ENCODE results near the gene CDCA4.
A peak's percentile ranks its signal among the peaks of the same experiment; 100 is the strongest.
"Not testable (repeated sequence)": the region's sequence is repeated elsewhere in the genome, so short reads cannot be mapped to it uniquely, and the experiment has no call there.

Gene CDCA4

DNA sequence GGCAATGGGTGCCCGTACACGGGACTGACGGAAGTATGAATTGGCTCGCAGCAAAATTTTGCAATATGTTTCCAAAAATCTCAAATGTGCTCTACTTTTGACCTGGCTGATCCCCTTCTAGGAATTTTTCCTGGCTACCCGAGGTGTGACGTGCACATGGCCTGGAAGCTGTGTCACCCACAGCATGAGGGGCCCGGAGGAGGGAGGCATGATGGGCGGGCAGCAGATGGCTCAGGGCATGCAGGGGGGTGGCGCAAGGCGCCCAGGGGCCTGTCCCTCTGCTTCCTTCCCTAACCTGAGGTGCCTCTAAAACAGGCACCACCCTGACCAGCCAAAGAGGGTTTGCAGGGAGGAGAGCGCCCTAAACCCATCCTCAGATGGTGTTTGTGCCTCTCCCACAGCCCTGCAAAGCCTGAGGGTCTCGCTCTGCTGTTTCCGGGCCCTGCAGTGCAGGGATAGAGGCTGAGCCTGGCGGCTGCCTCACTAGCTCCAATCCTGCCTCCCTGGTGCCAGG lies 37.7 kb upstream of the CDCA4 start:
- no peak for DNase-seq (ENCODE audit: low spot score)

DNA sequence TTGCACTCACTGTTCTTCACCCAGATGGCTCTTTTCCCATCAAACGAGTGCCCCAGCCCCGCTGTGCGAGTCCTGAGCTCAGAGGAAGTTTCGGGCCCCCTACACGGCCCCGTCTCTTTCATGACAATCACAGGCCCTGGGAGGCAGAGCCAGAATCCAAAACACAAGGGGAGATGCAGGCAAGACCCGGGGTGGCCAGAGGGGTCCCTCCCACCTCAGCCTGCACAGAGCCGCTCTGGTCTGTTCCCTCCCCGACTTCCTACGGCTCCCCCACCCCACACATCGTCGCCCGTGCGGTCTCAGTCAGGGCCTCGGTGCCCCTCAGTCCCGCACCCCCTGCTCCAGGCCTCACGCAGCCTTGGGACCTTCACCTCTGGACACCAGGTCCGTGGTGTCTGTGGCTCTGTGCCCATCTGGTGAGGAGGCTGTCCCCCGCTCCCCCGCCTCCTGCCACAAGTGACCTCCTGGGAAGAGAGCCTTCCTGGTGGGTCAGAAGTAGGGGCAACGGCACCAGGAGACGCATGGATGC lies 35.5 kb upstream of the CDCA4 start:
- DNase-seq (ENCODE audit: low spot score): no peak

DNA sequence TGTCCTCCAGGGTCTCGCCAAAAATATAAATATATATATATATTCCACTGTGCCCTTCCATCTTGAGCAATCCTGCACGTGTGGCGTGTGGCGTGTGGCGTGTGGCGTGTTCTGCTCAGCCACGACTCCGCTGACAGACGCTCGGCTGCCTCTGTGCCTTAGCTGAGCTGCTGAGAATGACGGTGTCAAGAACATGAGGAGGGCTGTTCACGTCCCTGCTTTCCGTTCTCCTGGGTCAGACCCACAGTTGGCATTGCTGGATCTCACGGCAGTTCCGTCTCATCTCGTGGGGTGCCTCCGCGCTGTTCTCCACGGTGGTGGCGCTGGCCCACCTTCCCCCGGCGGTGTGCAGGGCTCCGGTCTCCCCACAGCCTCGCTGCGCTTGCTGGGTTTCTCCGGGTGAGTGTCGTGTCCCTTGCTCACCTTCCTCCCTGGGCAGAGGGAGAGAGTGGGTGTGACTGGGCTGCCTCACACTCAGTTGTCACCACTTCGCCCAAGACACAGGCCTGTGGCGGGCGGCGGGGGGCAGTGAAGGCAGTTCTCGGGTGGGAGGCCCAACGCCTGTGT lies 34.9 kb upstream of the CDCA4 start:
- no peak for DNase-seq (ENCODE audit: low spot score)

DNA sequence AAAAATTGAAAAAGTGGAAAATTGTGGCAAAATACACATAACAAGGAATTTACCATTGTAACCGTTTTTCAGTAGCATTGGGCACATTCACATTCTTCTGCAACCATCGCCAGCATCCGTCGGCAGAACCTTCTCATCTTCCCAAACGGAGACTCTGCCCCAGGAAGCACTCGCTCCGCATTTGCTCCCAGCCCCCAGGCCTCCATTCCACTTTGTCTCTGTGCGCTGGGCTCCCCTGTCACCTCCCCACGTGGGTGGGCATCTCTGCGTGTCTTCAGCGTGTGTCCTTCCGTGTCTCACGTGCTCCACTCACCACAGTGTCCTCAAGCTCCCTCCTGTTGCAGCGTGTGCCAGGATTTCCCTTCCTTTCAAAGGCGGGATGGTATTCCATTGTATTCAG lies 34.5 kb upstream of the CDCA4 start:
- DNase-seq (ENCODE audit: low spot score): no peak

DNA sequence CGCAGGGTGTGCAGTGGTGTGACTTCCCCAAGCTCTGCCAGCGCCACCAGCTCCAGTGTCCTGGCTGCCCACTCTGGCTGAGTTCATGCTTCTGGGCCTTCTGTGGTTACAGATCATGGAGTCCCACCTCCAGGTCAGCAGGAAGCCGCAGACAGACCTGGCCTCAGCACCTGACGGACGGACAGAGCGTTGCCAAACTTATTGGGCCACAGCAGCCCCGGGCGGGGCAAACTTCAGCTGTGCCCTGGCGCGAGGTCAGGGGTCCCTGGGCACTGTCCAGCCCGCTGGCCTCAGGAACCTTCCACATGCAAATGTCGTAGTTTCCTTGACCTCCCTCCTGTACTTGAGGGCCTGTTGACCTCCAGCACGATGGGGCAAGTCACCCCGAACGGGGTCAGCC lies 33.1 kb upstream of the CDCA4 start:
- no peak for DNase-seq (ENCODE audit: low spot score)

DNA sequence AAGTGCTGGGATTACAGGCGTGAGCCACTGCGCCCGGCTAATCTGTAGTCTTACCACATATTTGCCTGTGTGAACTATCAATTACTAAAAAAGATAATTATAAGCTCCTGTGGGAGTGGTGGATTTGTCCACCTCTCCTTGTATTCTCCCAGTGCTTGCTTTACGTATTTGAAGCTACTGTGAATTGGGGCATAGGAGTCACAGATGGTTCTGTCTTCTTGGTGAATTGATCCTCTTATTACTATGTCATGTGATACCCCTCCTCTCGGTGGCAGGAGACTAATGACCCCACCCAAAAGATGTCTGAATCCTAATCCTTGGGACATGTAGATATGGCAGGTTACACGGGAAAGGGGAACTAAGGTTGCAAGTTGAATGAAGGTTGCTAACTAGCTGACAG lies 32.5 kb upstream of the CDCA4 start:
- DNase-seq (ENCODE audit: low spot score): no peak

DNA sequence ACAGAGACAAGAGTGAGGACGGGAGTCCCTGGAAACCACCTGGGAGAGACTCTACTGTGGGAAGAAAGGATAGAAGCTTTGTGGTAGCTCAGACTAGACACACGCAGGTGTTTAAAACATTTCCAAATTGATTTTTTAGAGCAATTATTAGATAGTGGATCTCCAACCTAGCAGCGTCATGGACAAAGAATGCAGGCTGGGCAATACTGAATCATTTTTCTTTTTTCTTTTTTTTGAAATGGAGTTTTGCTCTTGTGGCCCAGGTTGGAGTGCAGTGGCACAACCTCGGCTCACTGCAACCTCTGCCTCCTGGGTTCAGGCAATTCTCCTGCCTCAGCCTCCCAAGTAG lies 31.2 kb upstream of the CDCA4 start:
- DNase-seq (ENCODE audit: low spot score): no peak

DNA sequence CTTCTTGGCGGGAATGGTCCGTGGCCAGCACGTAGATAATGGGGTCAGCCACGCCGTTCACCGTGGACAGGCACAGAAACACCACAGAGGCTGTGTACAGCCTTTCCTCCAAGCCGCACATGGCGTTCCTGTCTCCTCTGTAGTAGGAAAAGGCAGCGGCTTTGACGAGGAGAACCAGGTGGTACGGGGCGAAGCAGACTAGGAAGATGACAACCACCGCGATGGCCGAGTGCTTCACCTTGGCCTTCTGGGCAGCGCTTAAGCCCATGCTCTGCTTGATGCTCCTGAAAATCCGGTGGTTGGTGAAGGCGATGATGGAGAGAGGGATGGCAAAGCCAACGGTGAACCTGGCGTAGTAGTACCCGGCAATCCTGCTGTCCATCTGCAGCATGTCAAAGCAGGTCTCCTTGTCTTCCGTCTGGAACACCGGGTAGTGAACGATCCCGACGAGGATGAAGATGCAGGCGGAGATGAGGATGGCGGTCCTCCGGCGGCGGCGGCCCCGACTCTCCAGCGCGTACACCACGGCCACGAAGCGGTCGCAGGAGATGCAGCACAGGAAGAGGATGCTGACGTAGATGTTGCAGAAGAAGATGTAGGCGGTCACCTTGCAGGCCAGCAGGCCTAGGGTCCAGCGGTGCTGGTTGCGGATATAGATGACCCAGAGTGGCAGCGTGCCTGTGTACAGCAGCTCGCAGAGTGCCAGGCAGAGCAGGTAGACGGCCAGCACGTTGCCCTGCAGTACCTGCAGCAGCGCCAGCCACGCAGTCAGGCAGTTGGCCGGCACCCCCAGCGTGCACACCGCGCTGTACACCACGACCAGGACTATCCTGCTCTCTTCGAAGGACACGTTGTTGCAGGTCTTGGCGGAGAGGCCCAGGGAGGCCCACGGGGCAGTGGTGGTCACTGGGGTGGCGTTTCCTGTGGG lies 30.6 kb upstream of the CDCA4 start:
- DNase-seq (ENCODE audit: low spot score): no peak

DNA sequence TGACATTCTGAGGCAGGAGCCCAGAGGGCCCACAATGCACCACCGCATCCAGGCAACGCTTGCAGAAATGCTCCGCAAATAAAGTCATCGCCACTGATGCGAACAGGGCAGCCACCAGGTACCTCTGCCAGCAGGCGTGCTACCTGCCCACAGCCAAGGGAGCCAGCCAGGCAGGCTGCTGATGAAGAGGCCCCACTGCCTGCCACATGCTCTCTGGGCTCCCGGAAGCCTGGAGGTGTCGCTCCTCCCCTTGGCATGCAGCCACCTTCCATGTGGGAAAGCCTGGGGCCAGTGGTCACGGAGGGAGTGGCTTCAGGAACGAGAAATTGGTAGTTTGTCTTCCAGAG lies 29.6 kb upstream of the CDCA4 start:
- peak; percentile 43 for DNase-seq (ENCODE audit: low spot score)

DNA sequence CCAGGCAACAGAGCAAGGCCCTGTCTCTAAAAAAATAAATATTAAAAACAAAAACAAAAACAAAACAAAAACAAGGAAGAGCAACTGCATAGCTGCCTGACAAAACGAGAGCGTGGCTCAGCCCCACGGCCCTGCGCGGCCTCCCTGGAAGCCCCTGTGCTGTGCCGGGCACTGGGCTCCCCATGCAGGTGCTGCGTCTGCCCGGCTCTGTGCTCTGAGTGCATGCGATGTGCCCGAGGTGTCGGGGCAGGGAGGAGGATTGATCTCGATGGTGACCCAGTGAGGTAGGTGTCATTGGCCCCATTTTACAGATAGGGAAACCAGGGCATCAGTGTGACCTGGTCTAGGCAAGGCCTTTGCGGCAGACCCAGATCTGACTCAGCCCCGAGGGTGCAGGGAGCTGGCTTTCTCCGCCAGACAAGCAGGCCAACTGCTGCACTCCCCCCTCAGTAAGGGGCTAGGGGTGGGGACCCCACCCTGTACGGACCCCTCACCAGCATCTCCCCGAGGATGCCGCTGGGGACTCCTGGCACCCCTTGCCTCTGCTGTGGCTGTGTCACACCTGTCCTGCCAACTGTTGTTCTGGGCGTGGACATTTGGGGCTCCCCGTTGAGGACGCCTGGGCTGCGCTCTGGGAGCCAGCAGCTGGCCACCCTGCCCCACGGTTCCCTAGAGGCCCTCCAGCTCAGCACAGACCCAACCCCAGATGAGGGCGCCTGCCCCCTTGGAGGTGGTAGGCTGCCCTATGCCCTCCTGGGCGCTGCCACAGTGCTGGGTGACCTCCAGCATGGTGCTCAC lies 29.1 kb upstream of the CDCA4 start:
- no peak for DNase-seq (ENCODE audit: low spot score)

DNA sequence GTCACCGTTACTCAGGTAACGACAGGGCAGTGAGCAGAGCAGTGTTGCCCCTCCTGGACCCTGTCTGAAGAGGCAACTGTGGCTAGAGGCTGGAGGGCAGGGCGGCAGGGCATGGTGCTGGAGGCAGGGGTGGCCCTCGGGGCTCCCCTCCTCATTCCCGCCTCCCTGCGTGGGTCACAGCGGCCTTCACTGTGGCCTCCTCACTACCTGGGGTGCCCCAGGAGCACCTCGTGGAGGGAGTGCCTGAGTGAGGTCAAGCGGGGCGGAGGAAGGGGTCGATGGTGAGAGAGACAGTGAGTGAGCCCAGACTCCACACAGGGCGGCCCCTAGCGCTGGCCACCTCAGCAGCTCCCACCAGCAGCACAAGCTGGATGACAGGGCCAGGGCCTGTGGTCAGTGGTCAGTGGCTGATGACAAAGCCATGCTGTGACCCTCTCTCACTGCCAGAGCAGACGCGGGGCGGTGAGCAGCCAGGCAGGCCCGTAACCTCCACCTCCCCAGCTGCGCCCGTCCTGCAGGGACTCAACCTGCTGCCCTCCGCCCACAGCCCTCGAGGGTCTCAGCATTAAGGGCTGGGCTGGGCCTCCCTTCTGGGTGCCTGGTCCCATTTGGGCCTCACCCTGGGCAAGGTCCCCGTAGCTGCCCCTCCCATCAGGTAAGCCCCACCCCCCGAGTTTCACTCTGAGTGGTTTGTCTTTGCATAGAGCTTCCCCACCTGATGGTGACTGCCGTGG lies 26.6 kb upstream of the CDCA4 start:
- no peak for DNase-seq (ENCODE audit: low spot score)

DNA sequence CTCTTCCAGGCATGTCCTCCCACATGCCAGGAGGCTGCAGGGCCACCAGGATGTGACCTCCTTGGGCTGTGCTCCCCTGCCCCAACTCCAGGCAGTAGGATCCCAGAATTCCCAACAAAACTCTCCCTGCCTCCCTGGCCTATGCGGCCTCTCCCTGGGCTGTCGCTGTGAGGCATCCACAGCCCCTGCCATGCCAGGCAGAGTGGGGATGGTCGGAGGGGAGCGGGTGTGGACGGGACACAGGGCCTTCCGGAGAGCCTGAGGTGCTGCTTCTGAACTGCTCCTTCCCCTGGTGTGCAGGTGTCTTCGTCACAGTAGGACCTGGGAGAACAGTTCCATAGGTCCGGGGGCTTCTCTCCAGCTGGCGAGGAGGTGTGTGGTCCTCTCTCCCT lies 26.0 kb upstream of the CDCA4 start:
- no peak for DNase-seq (ENCODE audit: low spot score)

DNA sequence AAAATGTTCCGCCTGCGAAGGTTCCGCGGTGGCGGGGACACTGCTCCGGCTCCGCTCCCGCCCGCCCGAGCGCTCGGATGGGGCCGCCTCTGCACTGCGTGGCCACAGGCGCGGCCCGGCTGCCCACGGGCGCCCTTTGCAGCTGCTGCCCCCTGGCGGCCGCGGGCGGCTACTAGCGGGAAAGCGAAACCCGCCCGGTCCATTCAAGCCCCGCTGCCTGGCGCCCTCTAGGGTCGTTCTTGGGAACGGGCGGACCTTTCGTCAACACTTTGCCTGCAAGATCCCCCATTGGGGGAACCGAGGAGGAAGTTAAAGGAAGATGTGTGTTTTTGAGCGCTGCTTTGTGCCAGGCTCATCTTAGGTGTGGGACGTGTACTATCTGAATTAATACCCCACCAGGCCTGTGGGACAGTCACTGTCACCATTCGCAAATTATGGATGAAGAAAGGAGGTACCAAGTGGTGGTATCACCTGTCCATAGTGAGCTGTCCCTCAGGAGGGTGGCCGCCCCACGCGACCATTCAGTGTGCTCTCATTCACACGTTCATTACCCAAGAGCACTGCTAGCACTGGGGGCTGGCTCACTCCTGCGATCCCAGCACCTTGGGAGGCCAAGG lies 24.9 kb upstream of the CDCA4 start:
- DNase-seq (ENCODE audit: low spot score): peak; percentile 86

DNA sequence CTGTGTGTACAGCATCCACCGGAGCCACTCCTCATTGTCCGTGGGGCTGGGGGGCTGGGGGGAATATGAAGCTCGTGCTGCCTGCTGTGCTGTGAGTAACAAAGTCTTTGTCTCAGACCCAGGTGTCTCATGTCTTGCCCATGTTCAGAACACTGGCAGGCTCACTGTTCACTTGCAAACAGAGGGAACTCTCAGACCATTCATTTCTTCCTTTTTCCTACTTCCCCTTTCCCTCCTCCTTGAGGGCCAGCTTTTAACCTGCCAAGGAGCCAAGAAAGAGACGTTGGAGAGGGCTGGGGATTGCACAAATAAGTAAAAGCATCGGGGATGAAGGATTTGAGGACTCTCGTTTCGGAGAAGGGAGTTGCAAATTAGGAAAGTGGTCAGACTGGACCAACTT lies 22.8 kb upstream of the CDCA4 start:
- DNase-seq (ENCODE audit: low spot score): no peak

DNA sequence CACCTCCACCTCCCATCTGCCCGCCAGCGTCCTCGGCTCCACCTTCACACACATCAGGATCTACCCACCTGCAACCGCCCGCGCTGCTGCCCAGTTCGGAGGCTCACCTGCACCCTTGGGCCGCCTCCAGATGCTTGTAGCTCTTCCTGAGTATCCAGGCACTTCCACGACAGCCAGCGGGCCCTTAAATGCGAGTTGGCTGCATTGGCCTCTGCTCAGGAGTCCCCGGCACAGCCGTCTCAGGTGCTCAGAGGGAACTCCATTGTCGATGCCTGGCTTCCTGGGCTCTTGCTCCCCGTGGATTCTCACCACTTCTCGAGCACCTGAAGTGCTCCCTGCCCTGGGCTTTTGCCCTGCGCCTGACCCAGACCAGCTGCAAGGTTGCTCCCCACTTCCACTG lies 21.9 kb upstream of the CDCA4 start:
- no peak for DNase-seq (ENCODE audit: low spot score)

DNA sequence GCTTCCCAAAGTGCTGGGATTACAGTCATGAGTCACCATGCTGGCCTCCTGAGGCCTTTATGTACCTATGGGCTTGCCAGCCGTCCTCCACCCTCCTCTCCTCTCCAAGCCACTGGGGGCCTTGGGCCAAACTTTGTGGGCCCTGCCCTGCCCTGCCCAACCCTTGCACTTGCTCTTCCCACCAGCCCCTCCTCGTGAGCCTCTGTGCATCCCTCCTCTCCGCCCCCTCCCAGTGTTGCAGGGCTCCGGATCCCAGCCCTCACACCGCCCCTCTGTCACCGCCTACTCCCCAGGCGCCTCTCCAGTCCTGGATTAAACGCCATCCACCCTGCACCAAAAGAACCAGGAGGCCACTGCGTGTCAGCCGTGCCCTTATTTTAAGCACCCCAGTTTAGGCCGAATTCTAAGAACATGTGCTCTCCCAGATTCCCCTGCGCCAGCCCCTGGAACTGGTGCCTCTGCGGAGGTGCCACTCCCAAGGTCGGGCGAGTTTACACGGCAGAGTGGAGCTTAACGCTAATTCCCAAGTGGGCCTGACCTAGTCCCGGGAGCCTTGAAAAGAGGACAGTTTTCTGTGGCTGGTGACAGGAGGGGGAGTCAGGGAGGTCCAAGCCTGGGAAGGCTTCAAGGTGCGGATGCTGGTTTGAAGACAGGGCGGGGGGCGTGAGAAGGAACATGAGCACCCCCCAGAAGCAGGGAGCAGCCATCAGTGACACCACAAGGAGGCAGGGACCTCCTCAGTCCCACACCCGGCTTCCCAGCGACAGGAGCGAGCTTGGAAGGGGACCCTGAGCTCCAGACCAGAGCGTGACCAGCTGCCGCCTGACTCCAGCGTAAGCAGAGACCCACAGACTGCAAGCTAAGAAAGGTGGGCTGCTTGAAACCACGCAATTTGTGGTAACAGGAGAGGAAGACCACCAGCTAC lies 21.2 kb upstream of the CDCA4 start:
- no peak for DNase-seq (ENCODE audit: low spot score)

DNA sequence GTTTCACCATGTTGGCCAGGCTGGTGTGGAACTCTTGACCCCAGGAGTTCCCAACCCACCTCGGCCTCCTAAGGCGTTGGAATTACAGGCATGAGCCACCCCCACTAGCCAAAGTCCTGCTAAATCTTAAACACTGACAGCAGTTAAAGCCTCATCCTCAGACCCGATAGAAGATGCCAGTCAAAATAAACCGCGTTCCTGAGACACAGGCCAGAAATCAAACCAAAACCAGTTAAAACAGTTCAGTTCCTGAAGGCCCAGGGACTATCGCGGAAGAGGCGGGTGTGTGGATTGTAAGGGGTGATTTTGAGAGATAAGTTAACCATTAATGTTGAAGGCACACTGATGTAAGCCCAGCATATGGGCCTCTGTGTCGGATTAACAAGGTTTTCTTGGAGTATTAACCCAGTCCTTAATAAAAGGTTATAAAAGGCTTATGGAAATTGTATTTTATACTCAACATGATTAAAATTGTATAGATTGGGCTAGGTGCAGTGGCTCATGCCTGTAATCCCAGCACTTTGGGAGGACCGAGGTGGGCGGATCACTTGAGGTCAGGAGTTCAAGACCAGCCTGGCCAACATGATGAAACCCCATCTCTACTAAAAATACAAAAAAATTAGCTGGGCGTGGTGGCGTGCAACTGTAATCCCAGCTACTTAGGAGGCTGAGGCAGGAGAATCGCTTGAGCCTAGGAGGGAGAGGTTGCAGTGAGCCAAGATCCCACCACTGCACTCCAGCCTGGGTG lies 18.7 kb upstream of the CDCA4 start:
- no peak for DNase-seq (ENCODE audit: low spot score)

DNA sequence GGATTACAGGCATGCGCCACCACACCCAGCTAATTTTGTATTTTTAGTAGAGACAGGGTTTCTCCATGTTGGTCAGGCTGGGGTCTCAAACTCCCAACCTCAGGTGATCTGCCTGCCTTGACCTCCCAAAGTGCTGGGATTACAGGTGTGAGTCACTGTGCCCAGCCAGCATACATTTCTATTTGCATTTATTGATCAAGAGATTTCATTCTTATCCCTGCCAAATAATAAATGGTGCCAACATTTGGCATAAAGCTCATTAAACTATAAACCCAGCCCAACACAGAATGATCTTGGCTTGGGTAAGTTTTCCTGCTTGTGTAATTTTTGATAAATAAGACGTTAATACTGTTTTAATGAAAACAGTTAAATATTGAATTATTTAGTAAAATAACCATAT lies 14.7 kb upstream of the CDCA4 start:
- DNase-seq (ENCODE audit: low spot score): not testable (repeated sequence)

DNA sequence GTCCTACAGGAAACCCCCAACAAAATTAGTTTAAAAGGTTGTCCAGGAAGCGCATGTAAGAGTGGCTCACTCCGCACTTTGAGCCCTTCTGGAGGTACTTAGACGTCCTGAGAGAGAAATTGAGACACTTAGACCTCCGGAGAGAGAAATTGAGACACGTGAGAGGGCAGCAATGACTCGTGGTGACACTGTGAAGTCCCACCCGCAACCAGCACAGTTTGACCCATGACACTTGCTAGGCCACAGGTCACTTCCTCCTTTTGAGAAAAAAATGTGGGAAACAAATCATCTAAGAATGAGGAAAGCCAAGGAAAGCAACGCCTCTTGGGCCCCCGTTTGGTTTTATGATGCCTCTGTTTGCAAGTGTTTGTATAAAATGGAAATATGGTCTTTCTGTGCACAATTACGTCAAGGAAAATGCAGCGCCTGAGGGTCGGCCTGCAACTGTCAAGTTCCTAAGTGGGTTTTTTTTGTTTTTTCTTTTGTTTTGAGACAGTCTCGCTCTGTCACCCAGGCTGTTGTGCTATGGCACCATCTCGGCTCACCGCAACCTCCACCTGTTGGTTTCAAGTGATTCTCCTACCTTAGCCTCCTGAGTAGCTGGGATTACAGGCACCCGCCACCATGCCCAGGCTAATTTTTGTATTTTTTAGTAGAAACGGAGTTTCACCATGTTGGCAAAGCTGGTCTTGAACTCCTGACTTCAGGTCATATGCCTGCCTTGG lies 13.6 kb upstream of the CDCA4 start:
- DNase-seq (ENCODE audit: low spot score): no peak

Measured in LoVo (cell line).